CD4-positive, alpha-beta T cell treated with Interleukin-2 at 100 ng/mL for 4 hours (primary cell): ENCODE data around the gene YY2.

Experiments used
- DNase-seq: peaks from one replicate; pipeline ENCODE4 v3.0.0-alpha.2; 2020; ENCODE audit warnings: low spot score

YY2 gene

GRCh38 chrX:21875013-21875412 lies 19.2 kb downstream of the YY2 start:
- no peak for DNase-seq

GRCh38 chrX:21881881-21882574 lies 26.2 kb downstream of the YY2 start:
- DNase-seq: no peak

- no peak for DNase-seq
Measured at GRCh38 chrX:21883258-21883657, 27.5 kb downstream of the YY2 start.

GRCh38 chrX:21885568-21885967 lies 29.8 kb downstream of the YY2 start:
- DNase-seq: no peak

- no peak for DNase-seq
Measured at GRCh38 chrX:21905313-21905712, 49.5 kb downstream of the YY2 start.

- DNase-seq: no peak
Measured at GRCh38 chrX:21905953-21906352, 50.2 kb downstream of the YY2 start.

- no peak for DNase-seq
Measured at GRCh38 chrX:21907260-21907659, 51.5 kb downstream of the YY2 start.
